Ascending aorta (tissue), 2 donors: ENCODE data around the gene CD164L2. TPM values are rescaled to one million over a fixed set of nuclear protein-coding genes. Genes with fewer than 3 reads are reported as not detected.
"Not testable (repeated sequence)": the region's sequence is repeated elsewhere in the genome, so short reads cannot be mapped to it uniquely, and the experiment has no call there.

ENCODE experiments used
- DNase-seq, 2 donors: peaks; one replicate each; pipeline ENCODE4 v3.0.0-alpha.2; 2019; ENCODE audit warnings: low spot score in 2 of 2
- H3K27ac ChIP-seq, 2 donors: fragments of 200-600 bp; sonication (generic); one replicate each; pipeline ENCODE4 v1.5.1; 2016 to 2017; ENCODE audit warnings: mild to moderate bottlenecking in 1 of 2
- H3K27me3 ChIP-seq: fragments of 200-600 bp; sonication (generic); one replicate; pipeline ENCODE4 v1.5.1; 2017
- H3K36me3 ChIP-seq, 2 donors: fragments of 200-600 bp; sonication (generic); one replicate each; pipeline ENCODE4 v1.5.1; 2016
- H3K4me1 ChIP-seq, 2 donors: fragments of 200-600 bp; sonication (generic); one replicate each; pipeline ENCODE4 v1.5.1; 2016 to 2017; ENCODE audit warnings: mild to moderate bottlenecking in 1 of 2
- H3K4me3 ChIP-seq, 2 donors: fragments of 200-600 bp; sonication (generic); one replicate each; pipeline ENCODE4 v1.5.1; 2016 to 2017; ENCODE audit warnings: mild to moderate bottlenecking in 1 of 2
- H3K9me3 ChIP-seq, 2 donors: fragments of 200-600 bp; sonication (generic); one replicate each; pipeline ENCODE4 v1.5.1; 2016
- intact Hi-C: fragments of 100-400 bp; cut with DNase I; formaldehyde crosslinking; loops from one replicate; pipeline ENCODE4 v1.15.1; 2023
- total RNA-seq: library from RNA; depleted of rRNA; stranded (reverse); fragments of >200 nt; gene quantifications from one replicate; pipeline ENCODE4 v1.1.0, GENCODE V29; 2016
- TF ChIP-seq, protein P1 (sequence below), 3 experiments: fragments of 200-600 bp in 2 of 3; fragments of 450-650 bp in 1 of 3; sonication (generic) in 2 of 3; IDR thresholded peaks; one replicate each; pipeline ENCODE4 v1.5.1; 2016 to 2019; ENCODE audit warnings: antibody characterized with exemption in 3 of 3, mild to moderate bottlenecking in 1 of 3, moderate library complexity in 1 of 3

The CD164L2 gene
- total RNA-seq, result not detected

DNA sequence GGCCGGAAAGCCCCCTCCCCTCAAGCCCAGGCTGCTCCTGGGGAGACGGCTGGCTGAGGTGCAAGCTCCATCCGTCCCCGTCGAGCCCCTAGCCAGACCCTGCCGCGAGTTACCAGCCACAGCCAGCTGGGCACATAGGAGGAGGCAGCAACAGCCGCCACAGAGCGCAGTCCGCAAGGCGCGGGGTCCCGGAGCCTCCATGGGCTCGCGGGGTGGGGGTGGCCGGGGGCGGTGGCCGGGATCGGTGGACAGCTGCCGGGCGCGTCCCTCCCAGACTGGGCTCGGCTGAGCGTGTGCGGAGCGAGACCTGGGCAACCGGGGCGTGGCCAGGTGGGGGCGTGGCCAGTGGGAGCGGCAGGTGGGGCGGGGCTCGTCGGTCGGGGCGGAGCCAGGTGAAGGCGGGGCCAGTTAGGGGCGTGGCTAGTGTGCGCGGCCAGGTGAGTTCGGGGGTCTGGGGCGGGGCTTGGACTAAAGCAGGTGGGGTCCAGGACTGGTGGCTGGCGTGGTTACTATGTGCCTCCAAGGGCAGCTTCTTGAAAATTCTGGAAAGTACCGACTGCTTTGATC is at the start of gene CD164L2:
Gene CD164L2, minus strand, starts transcription at position 295 of the 567 bp plus-strand sequence. Its CDS starts 94 bp downstream, at position 201.
- intact Hi-C loops, result loop anchor here (5.0 kb wide), 1 partner anchor 41 kb away; the partner anchor contains the start of gene SYTL1
- no peak within 1 kb of the TSS for H3K27ac ChIP-seq
- H3K4me1 ChIP-seq, result no peaks in the 10 kb centered on the region
- H3K36me3 ChIP-seq, result no peaks in the 10 kb centered on the region
- H3K9me3 ChIP-seq, result no peaks in the 10 kb centered on the region
- no peak for DNase-seq
- no peaks in the 10 kb centered on the region for H3K27me3 ChIP-seq
- H3K4me3 ChIP-seq, result no peak within 1 kb of the TSS
- TF ChIP-seq, protein P1, sequence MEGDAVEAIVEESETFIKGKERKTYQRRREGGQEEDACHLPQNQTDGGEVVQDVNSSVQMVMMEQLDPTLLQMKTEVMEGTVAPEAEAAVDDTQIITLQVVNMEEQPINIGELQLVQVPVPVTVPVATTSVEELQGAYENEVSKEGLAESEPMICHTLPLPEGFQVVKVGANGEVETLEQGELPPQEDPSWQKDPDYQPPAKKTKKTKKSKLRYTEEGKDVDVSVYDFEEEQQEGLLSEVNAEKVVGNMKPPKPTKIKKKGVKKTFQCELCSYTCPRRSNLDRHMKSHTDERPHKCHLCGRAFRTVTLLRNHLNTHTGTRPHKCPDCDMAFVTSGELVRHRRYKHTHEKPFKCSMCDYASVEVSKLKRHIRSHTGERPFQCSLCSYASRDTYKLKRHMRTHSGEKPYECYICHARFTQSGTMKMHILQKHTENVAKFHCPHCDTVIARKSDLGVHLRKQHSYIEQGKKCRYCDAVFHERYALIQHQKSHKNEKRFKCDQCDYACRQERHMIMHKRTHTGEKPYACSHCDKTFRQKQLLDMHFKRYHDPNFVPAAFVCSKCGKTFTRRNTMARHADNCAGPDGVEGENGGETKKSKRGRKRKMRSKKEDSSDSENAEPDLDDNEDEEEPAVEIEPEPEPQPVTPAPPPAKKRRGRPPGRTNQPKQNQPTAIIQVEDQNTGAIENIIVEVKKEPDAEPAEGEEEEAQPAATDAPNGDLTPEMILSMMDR (IDR thresholded peaks at IDR 0.05), result no peak

DNA sequence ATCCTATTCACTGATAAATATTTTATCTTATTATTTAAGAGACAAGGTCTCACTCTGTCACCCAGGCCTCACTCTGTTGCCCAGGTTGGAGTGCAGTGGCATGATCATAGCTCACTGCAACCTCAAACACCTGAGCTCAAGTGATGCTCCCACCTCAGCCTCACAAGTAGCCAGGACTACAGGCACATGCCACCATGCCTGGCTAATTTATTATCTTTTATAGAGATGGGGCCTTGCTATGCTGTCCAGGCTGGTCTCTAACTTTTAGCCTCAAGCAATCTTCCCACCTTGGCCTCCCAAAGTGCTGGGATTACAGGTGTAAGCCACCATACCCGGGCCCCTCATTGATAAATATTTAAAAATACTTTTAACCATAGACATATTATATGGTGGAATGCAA is 49.6 kb upstream of the CD164L2 start:
- not testable (repeated sequence) for H3K27me3 ChIP-seq, H3K9me3 ChIP-seq, H3K36me3 ChIP-seq, H3K4me3 ChIP-seq
- DNase-seq, result peak in 1 of 2 donors; percentile 57
- Histone ChIP-seq H3K4me1 (peaks cover 32 to 90% of the 10 kb centered on the region in 2 donors), H3K27ac (peak overlapping the region; percentile 38 to 69)
- intact Hi-C loops, result loop anchor here (5.0 kb wide), 1 partner anchor 110 kb away; no protein-coding TSS in a partner anchor

DNA sequence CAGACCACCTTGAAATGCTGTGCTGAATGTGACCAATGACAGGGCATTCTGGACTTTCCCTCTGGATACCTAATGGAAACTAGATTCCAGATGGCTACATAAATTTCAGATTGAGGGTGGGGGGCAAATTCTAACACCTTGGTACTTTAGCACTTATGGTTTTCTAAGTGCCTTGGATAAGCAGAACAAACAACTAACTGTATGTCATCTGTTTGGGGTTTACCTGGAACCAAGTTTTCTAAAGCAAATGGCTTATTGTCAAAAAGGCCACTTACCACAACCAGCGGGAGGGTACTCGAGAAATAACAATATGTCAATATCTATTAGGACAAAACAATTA is 48.4 kb upstream of the CD164L2 start:
- intact Hi-C loops, result loop anchor here (5.0 kb wide), 1 partner anchor 111 kb away; no protein-coding TSS in a partner anchor
- Histone ChIP-seq H3K9me3 (no peaks in the 10 kb centered on the region), H3K36me3 (peaks cover 0 to 13% of the 10 kb centered on the region in 2 donors), H3K27me3 (no peaks in the 10 kb centered on the region), H3K4me1 (peaks cover 39 to 87% of the 10 kb centered on the region in 2 donors), H3K27ac (peak overlapping the region; percentile 74 to 78), H3K4me3 (peak overlapping the region in 1 of 2 donors; percentile 11)
- TF ChIP-seq, protein P1 (IDR thresholded peaks at IDR 0.05), result no peak
- no peak for DNase-seq

DNA sequence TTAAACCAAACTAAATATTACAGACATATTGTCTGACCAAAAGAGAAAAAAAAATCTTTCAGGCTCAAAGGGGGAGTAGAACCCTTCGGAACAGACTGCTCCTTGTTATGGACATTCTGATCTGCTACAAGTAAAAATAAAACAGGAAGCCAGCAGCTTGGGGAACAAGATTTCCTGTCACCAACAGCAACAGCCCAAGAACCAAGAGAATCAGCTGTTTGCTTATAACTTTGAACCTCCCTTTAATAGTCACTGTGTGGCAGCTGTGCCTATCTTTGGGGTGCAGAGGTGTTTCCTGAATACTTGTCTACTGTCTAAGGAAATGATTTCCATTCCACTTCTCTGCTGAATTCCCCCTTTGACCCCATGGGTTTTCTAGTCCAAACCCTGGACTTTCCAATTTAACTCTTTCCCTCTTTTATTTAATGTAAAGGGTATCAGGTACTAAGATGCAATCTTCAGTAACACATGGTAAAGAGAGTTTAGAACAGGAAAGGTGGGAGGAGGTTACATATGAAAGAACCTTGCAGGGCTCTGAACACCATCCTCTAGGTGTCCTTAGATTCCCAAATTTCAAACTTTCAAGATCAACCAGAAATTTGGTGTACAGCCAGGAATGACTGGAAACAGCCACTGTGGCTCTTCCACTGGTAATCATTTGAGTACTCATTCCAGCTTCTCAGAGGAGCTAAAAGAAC is 47.9 kb upstream of the CD164L2 start:
- Histone ChIP-seq H3K36me3 (peaks cover 0 to 13% of the 10 kb centered on the region in 2 donors), H3K27me3 (no peaks in the 10 kb centered on the region), H3K4me3 (peak overlapping the region in 1 of 2 donors; percentile 11), H3K4me1 (peaks cover 38 to 87% of the 10 kb centered on the region in 2 donors), H3K9me3 (no peaks in the 10 kb centered on the region), H3K27ac (peak overlapping the region; percentile 74 to 78)
- peak in 1 of 2 donors; percentile 67 for DNase-seq
- TF ChIP-seq, protein P1 (IDR thresholded peaks at IDR 0.05), result peak in 1 of 3 experiments; percentile 23
- intact Hi-C loops, result loop anchor here (5.0 kb wide), 1 partner anchor 111 kb away; no protein-coding TSS in a partner anchor

DNA sequence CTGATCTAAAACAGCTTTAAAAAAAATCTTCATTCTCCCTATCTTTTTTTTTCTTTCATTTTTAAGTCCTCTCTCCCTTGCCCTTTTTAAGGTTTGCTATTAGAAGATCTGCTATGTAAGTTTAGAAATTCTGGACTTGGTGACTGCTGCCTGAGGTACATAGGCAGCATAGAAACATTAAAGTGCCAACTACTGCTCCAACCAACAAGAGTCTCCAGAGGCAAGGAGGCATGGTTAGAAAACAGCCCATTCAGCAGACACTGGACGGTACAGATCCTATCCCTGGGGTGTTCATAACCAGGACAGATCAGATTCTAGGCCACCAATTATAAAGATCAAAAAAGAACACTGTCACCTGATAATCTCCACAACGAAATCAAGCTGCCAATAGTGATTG is 45.9 kb upstream of the CD164L2 start:
- Histone ChIP-seq H3K4me3 (peak overlapping the region; percentile 28 to 44), H3K4me1 (peaks cover 33 to 73% of the 10 kb centered on the region in 2 donors), H3K36me3 (peaks cover 3 to 28% of the 10 kb centered on the region in 2 donors), H3K9me3 (no peaks in the 10 kb centered on the region), H3K27ac (peak overlapping the region; percentile 74 to 78), H3K27me3 (no peaks in the 10 kb centered on the region)
- TF ChIP-seq, protein P1 (IDR thresholded peaks at IDR 0.05), result no peak
- intact Hi-C loops, result loop anchor here (5.0 kb wide), 1 partner anchor 128 kb away; no protein-coding TSS in a partner anchor
- peak in 1 of 2 donors; percentile 28 for DNase-seq
